HG03520 (cell line): ENCODE data around the gene KRT76.

Source experiments
- ATAC-seq: cut with Tn5 transposase; IDR thresholded peaks from one replicate; pipeline ENCODE4 v1.9.1; 2021; ENCODE audit warnings: mild to moderate bottlenecking, moderate library complexity; ENCODE audit not compliant: unreplicated experiment

Gene KRT76

DNA sequence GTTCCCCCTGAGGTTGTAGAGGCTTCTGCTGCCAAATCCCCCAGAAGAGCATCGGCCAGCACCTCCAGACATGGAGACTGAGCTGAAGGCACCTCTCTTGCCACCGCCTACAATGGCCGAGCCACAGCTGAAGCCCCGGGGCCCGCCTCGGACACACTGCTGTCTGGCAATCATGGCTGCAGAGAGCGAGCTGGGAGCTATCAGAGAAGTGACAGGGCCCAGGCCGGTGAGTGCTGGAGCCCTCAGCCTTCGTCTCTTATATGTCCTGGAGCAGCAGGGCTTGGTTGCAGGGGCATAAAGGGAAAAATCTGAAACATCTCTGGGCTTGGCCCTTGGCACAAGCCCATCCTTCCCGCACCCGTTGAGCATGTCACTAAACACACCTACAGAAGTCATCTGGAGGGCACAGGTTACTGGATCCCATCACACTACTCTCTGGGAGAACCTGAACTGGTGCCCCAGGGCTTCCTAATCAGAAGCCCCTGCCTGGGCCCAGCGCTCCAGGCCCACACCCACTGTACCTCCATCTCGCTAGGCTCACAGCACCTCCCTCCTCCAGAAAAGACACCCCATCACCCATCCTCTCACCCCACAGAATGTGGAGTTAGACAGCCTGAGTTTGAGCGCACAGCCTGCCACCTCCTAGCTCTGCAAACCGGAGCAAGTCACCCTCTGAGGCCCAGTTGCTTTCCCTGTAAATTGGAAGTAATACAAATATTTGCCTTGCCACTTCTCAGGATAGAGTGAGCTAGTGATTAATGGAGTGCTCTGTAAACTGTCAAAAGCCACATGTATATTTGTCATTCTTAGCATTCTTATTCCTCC is 37.0 kb upstream of the KRT76 start, which contains the start of gene KRT4:
Gene KRT4, minus strand, starts transcription at position 232 of the 825 bp plus-strand sequence. Its CDS starts 58 bp downstream, at position 174.
- ATAC-seq = no peak

DNA sequence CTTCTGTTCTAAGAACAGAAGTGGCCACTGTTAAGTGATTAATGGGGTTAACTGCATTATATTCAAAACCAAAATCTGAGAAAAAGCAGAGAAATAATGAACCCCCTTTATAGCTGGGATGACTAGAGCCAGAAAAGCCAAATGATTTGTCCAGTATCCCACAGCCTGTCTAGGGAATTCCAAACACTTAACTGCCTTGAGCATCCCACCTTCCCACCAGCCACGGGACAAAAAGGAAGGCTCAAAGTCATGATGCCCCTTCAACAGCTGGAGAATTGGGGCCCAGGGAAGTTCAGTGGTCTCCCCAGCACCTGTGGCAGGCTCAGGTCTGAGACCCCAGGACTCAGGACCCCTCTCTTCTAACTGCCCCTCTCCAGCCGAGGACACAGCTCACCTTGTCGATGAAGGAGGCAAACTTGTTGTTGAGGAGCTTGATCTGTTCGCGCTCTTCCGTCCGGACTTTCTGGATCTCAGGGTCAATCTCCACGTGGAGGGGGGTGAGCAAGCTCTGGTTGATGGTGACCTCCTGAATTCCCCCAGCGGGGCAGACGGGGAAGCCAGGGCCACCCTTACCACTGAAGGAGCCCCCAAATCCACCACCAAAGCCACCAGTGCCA is 36.2 kb upstream of the KRT76 start:
- ATAC-seq = no peak

DNA sequence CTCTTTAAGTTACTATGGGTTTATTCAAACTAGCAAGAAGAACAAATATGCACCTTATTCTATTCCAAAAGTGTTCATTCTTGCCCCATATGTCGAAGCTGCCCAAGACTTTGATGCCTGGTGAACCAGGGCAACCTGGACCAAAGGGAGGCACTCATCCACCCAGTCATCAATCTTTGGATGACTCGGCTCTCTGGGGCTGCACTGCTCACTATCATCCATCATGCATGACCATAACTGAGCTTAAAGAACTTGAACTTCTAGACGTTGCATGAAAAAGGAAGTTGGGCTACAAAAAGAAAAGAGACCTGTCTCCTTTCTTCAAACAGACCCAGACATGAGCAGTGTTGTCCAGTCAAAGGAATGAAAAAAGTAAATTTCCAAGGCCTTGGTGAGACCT is 35.6 kb upstream of the KRT76 start:
- ATAC-seq = no peak

DNA sequence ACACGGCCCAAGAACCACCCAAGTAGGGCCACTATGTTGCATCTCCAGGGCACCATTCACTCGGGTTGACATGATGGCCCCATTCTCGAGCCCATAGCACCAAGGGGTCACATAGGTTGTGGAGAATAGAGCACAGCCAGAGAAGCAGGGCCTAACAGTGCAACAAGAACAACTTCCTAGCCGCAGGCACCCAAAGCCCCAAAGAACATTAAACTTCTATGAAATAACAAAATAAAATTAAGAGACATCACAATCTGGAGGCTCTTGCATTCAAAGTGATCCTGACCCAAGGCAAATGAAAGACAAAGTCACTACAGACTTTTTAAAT is 34.9 kb upstream of the KRT76 start:
- no peak for ATAC-seq

GRCh38 chr12:52811191-52812072 is 34.3 kb upstream of the KRT76 start:
- ATAC-seq = no peak

DNA sequence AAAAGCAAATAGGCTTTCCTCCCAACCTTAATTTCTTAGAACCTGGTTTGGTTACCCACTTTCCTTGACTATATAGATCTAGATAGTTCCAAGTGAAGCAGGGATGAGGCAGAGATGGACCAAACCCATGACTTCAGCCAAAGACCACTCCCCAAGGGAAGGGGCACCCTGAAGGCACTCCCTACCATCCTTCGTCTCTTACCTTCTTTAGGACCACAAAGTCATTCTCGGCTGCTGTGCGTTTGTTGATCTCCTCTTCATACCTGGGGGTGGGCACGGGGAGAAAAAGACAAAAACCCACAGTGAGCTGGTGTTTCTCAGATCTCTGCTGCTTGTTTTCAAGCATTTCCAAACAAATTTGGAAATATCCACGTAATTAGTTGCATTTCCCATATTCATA is 33.4 kb upstream of the KRT76 start:
- ATAC-seq = no peak

- no peak for ATAC-seq
These were observed 32.0 kb upstream of the KRT76 start for GRCh38 chr12:52809166-52809565.

- no peak for ATAC-seq
These were observed 31.5 kb upstream of the KRT76 start for GRCh38 chr12:52808573-52809160.

- no peak for ATAC-seq
These were observed 30.7 kb upstream of the KRT76 start for GRCh38 chr12:52807544-52808470.

- ATAC-seq = no peak
These were observed 29.8 kb upstream of the KRT76 start for GRCh38 chr12:52806821-52807543.

- no peak for ATAC-seq
These were observed 29.1 kb upstream of the KRT76 start for GRCh38 chr12:52806169-52806811.

DNA sequence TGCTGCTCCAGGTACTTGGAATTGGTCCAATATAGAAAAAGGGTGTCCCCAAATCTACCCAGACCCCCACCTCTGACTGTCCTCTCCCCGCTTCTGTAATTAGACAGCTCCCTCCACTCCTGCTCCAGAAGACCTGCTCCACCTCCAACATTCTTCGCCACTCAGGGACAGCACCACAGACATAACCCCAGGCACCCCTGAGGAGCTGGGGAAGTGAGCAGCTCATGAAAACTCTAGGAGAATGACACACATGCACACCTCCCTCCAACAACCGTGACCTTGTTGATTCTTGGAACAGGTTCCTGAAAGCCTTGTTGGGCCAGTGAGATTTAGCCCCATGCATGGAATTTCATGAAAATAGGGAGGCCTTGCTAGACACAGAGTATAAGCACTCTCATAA is 28.6 kb upstream of the KRT76 start:
- no peak for ATAC-seq

- no peak for ATAC-seq
These were observed 27.9 kb upstream of the KRT76 start for GRCh38 chr12:52805000-52805399.

DNA sequence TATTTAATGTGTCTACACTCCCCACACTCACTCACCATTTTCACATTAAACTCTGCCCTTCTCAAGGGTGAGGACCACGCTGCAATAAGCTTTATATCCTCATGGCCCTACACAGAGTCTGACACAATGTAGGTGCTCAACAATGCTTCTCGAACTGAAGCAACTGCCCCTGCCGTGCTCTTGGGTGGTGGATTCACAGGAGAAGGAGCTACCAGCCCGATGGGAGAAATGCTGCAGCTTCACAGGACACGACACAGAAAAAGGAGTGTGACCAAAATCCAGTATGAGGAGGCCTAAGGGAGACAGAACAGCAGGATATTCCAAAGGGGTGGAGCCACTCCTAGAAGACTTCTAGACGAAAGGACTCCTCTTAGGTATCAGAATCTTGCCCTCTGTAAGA is 25.3 kb upstream of the KRT76 start:
- ATAC-seq = no peak

- ATAC-seq = no peak
These were observed 24.6 kb upstream of the KRT76 start for GRCh38 chr12:52801773-52802172.

- ATAC-seq = no peak
These were observed 23.2 kb upstream of the KRT76 start for GRCh38 chr12:52800259-52800917.

DNA sequence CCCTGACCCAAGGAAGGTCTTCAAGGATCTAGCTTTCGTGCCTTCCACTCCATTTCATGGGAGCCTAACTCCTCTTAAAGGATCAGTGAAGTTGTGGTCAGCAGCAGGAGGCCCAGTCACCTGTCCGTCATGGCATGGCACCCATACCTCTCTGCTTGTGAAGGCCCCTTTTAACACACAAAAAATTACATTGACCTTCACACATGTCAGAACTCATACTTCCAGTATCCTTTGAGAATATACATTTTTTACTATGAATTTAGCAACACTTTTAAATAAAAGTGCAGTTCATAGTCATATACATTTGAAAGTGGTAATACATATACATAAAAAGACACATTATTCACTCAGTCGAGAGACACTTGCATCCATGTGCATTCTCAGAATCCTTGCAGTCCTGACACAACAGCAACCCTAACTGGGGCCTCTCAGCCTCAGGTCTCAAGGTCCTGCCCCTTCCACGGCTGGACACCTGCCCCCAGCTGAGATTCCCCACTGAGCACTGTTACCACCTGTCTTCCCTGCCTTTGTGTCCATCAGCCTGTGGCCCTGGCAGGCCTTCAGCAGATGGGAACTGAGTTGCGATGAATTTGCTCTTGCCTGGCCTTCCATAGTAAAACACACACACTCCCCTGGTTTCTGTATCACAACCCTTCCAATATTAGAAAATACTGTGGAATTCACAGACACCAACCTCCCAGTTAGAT is 22.5 kb upstream of the KRT76 start:
- ATAC-seq = no peak
